Right cardiac atrium (tissue), 5 donors: ENCODE measurements around the gene TAMALIN. TPM values are rescaled to one million over a fixed set of nuclear protein-coding genes. Genes with fewer than 3 reads are reported as not detected.

ENCODE experiments used
- ATAC-seq, 2 donors: fragments of 200-7000 bp; cut with Tn5 transposase; one replicate each; pipeline versions ENCODE4 v1.8.0 to v1.9.1; 2020; ENCODE audit warnings: moderate library complexity in 2 of 2, mild to moderate bottlenecking in 1 of 2
- DNase-seq, 3 donors: peaks; one replicate each; pipeline ENCODE4 v3.0.0-alpha.2; 2020
- H3K27ac ChIP-seq: one replicate; pipeline ENCODE4 v1.5.1; 2013; ENCODE audit warnings: mild to moderate bottlenecking, low read length, control low read depth, moderate library complexity
- H3K27me3 ChIP-seq: one replicate; pipeline ENCODE4 v1.6.1; 2013; ENCODE audit not compliant: control insufficient read depth, insufficient read depth
- H3K4me1 ChIP-seq: one replicate; pipeline ENCODE4 v1.6.1; 2013; ENCODE audit warnings: low read length; ENCODE audit not compliant: control insufficient read depth, insufficient read depth
- H3K4me3 ChIP-seq: one replicate; pipeline ENCODE4 v1.5.1; 2013; ENCODE audit warnings: low read length, control low read depth
- H3K9me3 ChIP-seq: one replicate; pipeline ENCODE4 v1.6.1; 2013; ENCODE audit warnings: low read length; ENCODE audit not compliant: control insufficient read depth
- WGBS: extraction: QIAGEN DNeasy Blood & Tissue Kit; methylation state at CpG from one replicate; pipeline ENCODE4 v1.1.7; 2013; 5-methylcytosine and 5-hydroxymethylcytosine counted together
- intact Hi-C, 4 donors: fragments of 100-400 bp; cut with DNase I; formaldehyde crosslinking; loops; one replicate each; pipeline versions ENCODE4 v1.11.0 to v1.14.0; 2022 to 2023
- polyA plus RNA-seq: library from polyadenylated mRNA; stranded (reverse); fragments of 200-250 nt; gene quantifications from one replicate; pipeline ENCODE4 v1.2.3, GENCODE V29; 2013
- total RNA-seq, 4 donors: library from RNA; stranded (reverse); fragmentation: NEBNext Ultra II Directional; extraction: Animal tissue kit (Norgen Biotek cat#: 25700); gene quantifications; one replicate each; pipeline ENCODE4 v1.2.1, GENCODE V29; 2021
- donor health status: healthy with polysubstance abuse.
- donor health status: DM: no; HTN: yes; CAD: no.
- donor health status: DM: no; HTN: no; CAD: no.
- donor health status: DM: no; HTN: yes; CAD: no; lungs with severe emphysema.
- donor health status: DM: yes; HTN: yes; CAD: no.

Gene TAMALIN
- total and polyA plus RNA-seq, 5 donors = 20.8 to 39.3 (median 30.3) TPM

- H3K4me3 ChIP-seq = no peak overlapping the region
- H3K27me3 ChIP-seq = no peaks in the 10 kb centered on the region
- intact Hi-C loops = loop anchor here in 3 of 4 donors (2.0 to 5.0 kb wide), 2 partner anchors 83 to 86 kb away; no protein-coding TSS in a partner anchor
- H3K27ac ChIP-seq = no peak overlapping the region
- no peaks in the 10 kb centered on the region for H3K9me3 ChIP-seq
- DNase-seq (no peak), ATAC-seq (no peak)
- 87% methylated on average over 10 of the region's 10 CpGs for WGBS
- no peaks in the 10 kb centered on the region for H3K4me1 ChIP-seq
Observed at GRCh38 chr12:51980809-51981127, 26.0 kb upstream of the TAMALIN start.

- no peak for DNase-seq
Observed at GRCh38 chr12:51984657-51985056, 22.1 kb upstream of the TAMALIN start.

GRCh38 chr12:51985154-51985835 is 21.5 kb upstream of the TAMALIN start:
- Histone ChIP-seq H3K9me3 (no peaks in the 10 kb centered on the region), H3K27ac (no peak overlapping the region), H3K4me1 (no peaks in the 10 kb centered on the region), H3K4me3 (no peak overlapping the region), H3K27me3 (no peaks in the 10 kb centered on the region)
- 86% methylated on average over 9 of the region's 9 CpGs for WGBS
- ATAC-seq (no peak), DNase-seq (no peak)
- intact Hi-C loops = no loop called here

More at GRCh38 chr12:51984657-51985056, 22.1 kb upstream of the TAMALIN start:
- H3K27me3 ChIP-seq = no peaks in the 10 kb centered on the region
- 72% methylated on average over 6 of the region's 6 CpGs for WGBS
- no peak overlapping the region for H3K27ac ChIP-seq
- H3K4me3 ChIP-seq = no peak overlapping the region
- no peaks in the 10 kb centered on the region for H3K9me3 ChIP-seq
- intact Hi-C loops = loop anchor here in 2 of 4 donors (5.0 kb wide), 1 partner anchor 87 kb away; no protein-coding TSS in a partner anchor
- ATAC-seq = no peak
- no peaks in the 10 kb centered on the region for H3K4me1 ChIP-seq

GRCh38 chr12:51986834-51987233 is 19.9 kb upstream of the TAMALIN start:
- ATAC-seq = no peak
- Histone ChIP-seq H3K9me3 (no peaks in the 10 kb centered on the region), H3K27me3 (no peaks in the 10 kb centered on the region), H3K27ac (no peak overlapping the region), H3K4me1 (no peaks in the 10 kb centered on the region), H3K4me3 (no peak overlapping the region)
- intact Hi-C loops = no loop called here
- WGBS = 90% methylated on average over 8 of the region's 8 CpGs
- DNase-seq = no peak

- no peaks in the 10 kb centered on the region for H3K9me3 ChIP-seq
- 88% methylated on average over 5 of the region's 5 CpGs for WGBS
- no peaks in the 10 kb centered on the region for H3K27me3 ChIP-seq
- H3K27ac ChIP-seq = no peak overlapping the region
- no peak for ATAC-seq
- intact Hi-C loops = no loop called here
- H3K4me3 ChIP-seq = no peak overlapping the region
- no peaks in the 10 kb centered on the region for H3K4me1 ChIP-seq
- no peak for DNase-seq
Observed at GRCh38 chr12:51992246-51992645, 14.5 kb upstream of the TAMALIN start.

- H3K27me3 ChIP-seq = no peaks in the 10 kb centered on the region
- DNase-seq (peak in 1 of 3 donors; percentile 44), ATAC-seq (no peak)
- no peak overlapping the region for H3K27ac ChIP-seq
- H3K4me3 ChIP-seq = no peak overlapping the region
- no peaks in the 10 kb centered on the region for H3K9me3 ChIP-seq
- 94% methylated on average over 17 of the region's 17 CpGs for WGBS
- intact Hi-C loops = no loop called here
- no peaks in the 10 kb centered on the region for H3K4me1 ChIP-seq
Observed at GRCh38 chr12:51994539-51994820, 12.3 kb upstream of the TAMALIN start.

- Histone ChIP-seq H3K4me1 (no peaks in the 10 kb centered on the region), H3K27me3 (no peaks in the 10 kb centered on the region), H3K9me3 (no peaks in the 10 kb centered on the region), H3K27ac (no peak overlapping the region), H3K4me3 (no peak overlapping the region)
- ATAC-seq (no peak), DNase-seq (no peak)
- intact Hi-C loops = no loop called here
- WGBS = 72% methylated on average over 4 of the region's 4 CpGs
Observed at GRCh38 chr12:51994959-51995358, 11.8 kb upstream of the TAMALIN start.

- H3K9me3 ChIP-seq = no peaks in the 10 kb centered on the region
- H3K4me1 ChIP-seq = no peaks in the 10 kb centered on the region
- H3K27ac ChIP-seq = no peak overlapping the region
- intact Hi-C loops = no loop called here
- WGBS = 84% methylated on average over 5 of the region's 5 CpGs
- no peak overlapping the region for H3K4me3 ChIP-seq
- no peak for ATAC-seq
- no peak for DNase-seq
- no peaks in the 10 kb centered on the region for H3K27me3 ChIP-seq
Observed at GRCh38 chr12:51997136-51997535, 9.6 kb upstream of the TAMALIN start.

- DNase-seq (no peak), ATAC-seq (no peak)
- no peaks in the 10 kb centered on the region for H3K27me3 ChIP-seq
- no peaks in the 10 kb centered on the region for H3K9me3 ChIP-seq
- H3K27ac ChIP-seq = no peak overlapping the region
- intact Hi-C loops = loop anchor here in 1 of 4 donors (5.0 kb wide), 1 partner anchor 79 kb away; no protein-coding TSS in a partner anchor
- no peak overlapping the region for H3K4me3 ChIP-seq
- no peaks in the 10 kb centered on the region for H3K4me1 ChIP-seq
- 89% methylated on average over 8 of the region's 8 CpGs for WGBS
Observed at GRCh38 chr12:52003016-52003550, 3.7 kb upstream of the TAMALIN start.

- 77% methylated on average over 6 of the region's 6 CpGs for WGBS
- Histone ChIP-seq H3K9me3 (no peaks in the 10 kb centered on the region), H3K27me3 (no peaks in the 10 kb centered on the region), H3K27ac (no peak overlapping the region), H3K4me3 (no peak overlapping the region), H3K4me1 (no peaks in the 10 kb centered on the region)
- intact Hi-C loops = loop anchor here in 1 of 4 donors (5.0 kb wide), 1 partner anchor 79 kb away; no protein-coding TSS in a partner anchor
- no peak for DNase-seq
- ATAC-seq = no peak
Observed at GRCh38 chr12:52003591-52003990, 3.2 kb upstream of the TAMALIN start.

- ATAC-seq = peak in 1 of 2 donors; percentile 2
- no peaks in the 10 kb centered on the region for H3K9me3 ChIP-seq
- 56% methylated on average over 5 of the region's 5 CpGs for WGBS
- DNase-seq = peak in 1 of 3 donors; percentile 82
- H3K27ac ChIP-seq = no peak overlapping the region
- intact Hi-C loops = loop anchor here in 1 of 4 donors (5.0 kb wide), 1 partner anchor 78 kb away; no protein-coding TSS in a partner anchor
- no peak overlapping the region for H3K4me3 ChIP-seq
- no peaks in the 10 kb centered on the region for H3K27me3 ChIP-seq
- no peaks in the 10 kb centered on the region for H3K4me1 ChIP-seq
Observed at GRCh38 chr12:52004042-52004648, 2.6 kb upstream of the TAMALIN start.
